Effector memory CD4-positive, alpha-beta T cell (primary cell): ENCODE data around the gene CPNE6.

Source experiments
- DNase-seq, 3 donors: peaks; one replicate each; pipeline ENCODE4 v3.0.0-alpha.2; 2020
- H3K27ac ChIP-seq: 2 replicates; pipeline ENCODE4 v1.7.0; 2013; ENCODE audit warnings: mild to moderate bottlenecking, low read length, moderate library complexity; ENCODE audit not compliant: insufficient read depth, poor library complexity, severe bottlenecking
- H3K27me3 ChIP-seq: replicated peaks from 2 replicates; pipeline ENCODE4 v1.7.0; 2013; ENCODE audit warnings: mild to moderate bottlenecking, low read length; ENCODE audit not compliant: insufficient read depth, control insufficient read depth, poor library complexity, severe bottlenecking
- H3K36me3 ChIP-seq: 2 replicates; pipeline ENCODE4 v1.7.0; 2013; ENCODE audit warnings: mild to moderate bottlenecking, low read length, moderate library complexity; ENCODE audit not compliant: control insufficient read depth, insufficient read depth
- H3K4me1 ChIP-seq: 2 replicates; pipeline ENCODE4 v1.7.0; 2013; ENCODE audit warnings: low read length, mild to moderate bottlenecking; ENCODE audit not compliant: control insufficient read depth, insufficient read depth, poor library complexity, severe bottlenecking
- H3K4me3 ChIP-seq: 2 replicates; pipeline ENCODE4 v1.7.0; 2013; ENCODE audit warnings: low read length, low read depth, mild to moderate bottlenecking; ENCODE audit not compliant: insufficient read depth, poor library complexity, severe bottlenecking
- H3K9me3 ChIP-seq: 2 replicates; pipeline ENCODE4 v1.7.0; 2013; ENCODE audit warnings: mild to moderate bottlenecking, low read length, moderate library complexity; ENCODE audit not compliant: control insufficient read depth

CPNE6 gene

DNA sequence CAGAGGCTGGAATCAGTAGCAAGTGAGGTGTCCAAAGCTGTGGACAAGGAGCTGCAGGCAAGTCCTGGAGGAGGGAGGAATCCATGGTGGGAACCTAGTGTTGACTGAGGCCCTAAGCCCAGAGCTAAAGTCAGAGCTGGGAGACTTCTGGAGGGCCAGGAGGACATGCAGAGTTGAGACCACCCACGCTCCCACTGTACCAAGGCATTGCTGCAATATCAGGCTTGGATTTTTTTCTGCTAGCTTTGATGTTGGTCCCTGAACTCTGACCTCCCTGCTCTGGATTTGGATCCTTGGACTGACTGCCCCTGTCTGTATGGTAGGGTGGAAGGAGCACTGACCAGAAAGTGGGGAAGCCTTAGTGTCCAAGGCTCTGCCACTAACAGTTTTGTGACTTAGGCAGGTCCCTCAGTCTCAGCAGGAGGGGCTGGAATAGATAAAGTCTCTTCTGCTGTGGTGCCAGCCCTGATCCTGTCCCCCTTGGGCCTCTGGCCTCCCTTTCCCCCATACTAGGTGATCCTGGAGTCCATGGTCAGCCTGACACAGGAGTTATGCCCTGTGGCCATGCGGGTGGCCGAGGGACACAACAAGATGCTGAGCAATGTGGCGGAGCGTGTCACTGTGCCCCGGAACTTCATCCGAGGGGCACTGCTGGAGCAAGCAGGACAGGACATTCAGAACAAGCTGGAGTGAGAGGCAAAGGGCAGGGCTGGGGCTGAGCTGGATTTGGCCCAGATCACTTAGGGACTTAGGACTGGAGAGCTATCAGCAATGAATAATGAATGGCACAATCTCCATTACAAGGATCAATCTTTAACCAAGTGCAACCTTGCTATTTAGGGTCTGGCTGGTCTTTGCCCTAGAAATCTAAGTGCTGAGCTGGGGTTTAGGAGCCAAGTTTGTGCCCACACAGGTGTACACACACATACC, 10.1 kb upstream of the CPNE6 start:
- Histone ChIP-seq H3K36me3 (no peaks in the 10 kb centered on the region), H3K4me3 (no peak overlapping the region), H3K4me1 (no peaks in the 10 kb centered on the region), H3K27me3 (no peaks in the 10 kb centered on the region), H3K27ac (no peak overlapping the region), H3K9me3 (no peaks in the 10 kb centered on the region)
- DNase-seq, result no peak

DNA sequence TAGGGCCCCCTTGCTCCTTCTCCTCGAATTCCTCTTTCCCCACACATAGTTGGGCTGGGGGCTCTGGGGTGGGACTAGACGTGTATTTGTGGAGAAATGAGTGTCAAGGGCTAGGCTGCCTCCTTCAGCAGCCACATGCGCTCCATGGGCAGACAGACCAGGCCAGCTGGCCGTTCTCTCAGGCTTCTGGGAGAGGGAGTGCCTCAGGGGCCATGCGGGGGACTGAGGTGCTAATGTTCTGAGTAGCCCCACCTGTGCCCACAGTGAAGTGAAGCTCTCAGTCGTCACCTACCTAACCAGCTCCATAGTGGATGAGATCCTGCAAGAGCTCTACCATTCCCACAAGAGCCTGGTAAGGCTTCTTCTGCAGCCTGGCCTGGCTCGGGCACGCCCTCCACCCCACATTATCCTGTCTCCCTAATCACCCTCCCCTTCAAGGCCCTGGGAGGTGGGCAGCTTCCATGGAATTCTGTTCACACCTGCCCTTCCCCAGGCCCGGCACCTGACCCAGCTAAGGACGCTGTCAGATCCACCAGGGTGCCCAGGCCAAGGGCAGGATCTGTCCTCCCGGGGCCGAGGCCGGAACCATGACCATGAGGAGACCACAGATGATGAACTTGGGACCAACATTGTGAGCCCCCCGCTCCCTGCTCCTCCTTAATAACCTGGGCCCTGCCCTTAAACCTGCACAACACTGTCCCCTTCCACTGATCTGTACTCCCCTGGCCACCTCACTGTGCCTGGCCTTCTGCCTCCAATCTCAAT, 9.0 kb upstream of the CPNE6 start:
- Histone ChIP-seq H3K4me3 (no peak overlapping the region), H3K27me3 (no peaks in the 10 kb centered on the region), H3K27ac (no peak overlapping the region), H3K4me1 (no peaks in the 10 kb centered on the region), H3K36me3 (no peaks in the 10 kb centered on the region), H3K9me3 (no peaks in the 10 kb centered on the region)
- DNase-seq, result no peak

DNA sequence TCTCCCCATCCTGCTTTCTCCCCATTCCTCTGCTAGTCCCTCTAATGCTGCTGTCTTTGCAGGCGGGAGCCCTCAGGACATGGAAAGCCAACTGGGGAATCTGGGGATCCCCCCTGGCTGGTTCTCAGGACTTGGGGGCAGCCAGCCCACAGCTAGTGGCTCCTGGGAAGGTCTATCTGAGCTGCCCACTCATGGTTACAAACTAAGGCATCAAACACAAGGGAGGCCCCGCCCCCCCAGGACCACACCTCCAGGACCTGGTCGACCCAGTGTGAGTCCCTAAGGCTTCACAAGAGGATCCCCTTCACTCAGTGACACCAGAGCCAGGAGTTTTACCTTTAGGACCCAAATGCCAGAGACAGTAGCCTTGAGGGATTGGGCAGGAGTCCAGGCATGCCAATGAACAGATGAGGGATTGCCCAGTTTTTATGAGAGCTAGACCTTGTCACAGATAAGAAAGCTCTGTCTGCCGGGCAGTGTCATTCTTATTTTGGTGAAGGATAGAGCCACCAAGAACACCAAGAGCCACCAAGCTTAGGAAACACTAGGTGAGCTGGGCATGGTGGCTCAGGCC, 8.0 kb upstream of the CPNE6 start:
- Histone ChIP-seq H3K4me3 (no peak overlapping the region), H3K9me3 (no peaks in the 10 kb centered on the region), H3K4me1 (no peaks in the 10 kb centered on the region), H3K27me3 (no peaks in the 10 kb centered on the region), H3K27ac (no peak overlapping the region), H3K36me3 (no peaks in the 10 kb centered on the region)
- DNase-seq, result no peak

DNA sequence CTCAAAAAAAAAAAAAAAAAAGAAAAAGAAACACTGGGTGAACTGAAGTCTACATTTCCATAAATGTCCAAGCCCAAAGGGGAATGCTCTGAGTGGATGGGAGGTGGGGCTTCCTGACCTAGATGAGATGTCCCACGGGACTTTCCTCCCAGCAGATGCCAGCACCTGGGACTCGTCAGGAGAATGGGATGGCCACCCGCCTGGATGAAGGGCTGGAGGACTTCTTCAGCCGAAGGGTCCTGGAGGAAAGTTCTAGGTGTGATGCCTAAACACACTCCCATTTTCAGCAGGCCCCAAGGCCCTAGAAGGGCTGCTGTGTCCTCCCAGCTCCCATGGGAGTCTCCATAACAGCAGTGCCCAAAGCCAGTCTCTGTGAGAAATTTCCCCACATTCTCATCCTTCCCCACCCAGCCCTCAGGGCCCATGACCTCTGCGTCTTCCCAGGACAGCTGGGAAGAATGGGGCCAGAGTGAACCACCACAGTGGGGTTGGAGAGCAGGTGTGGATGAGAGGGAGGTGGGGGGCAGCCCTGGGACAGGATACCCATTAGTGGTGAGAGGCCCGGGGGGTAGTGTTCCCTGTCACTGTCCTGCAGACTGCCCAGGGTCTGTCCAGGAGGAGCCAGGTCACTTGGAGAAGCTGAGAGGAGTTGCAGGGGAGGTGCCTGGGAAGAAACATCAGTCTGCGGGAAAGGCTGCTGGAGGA, 7.1 kb upstream of the CPNE6 start:
- Histone ChIP-seq H3K27ac (no peak overlapping the region), H3K4me3 (no peak overlapping the region), H3K36me3 (no peaks in the 10 kb centered on the region), H3K4me1 (no peaks in the 10 kb centered on the region), H3K9me3 (no peaks in the 10 kb centered on the region), H3K27me3 (no peaks in the 10 kb centered on the region)
- no peak for DNase-seq

DNA sequence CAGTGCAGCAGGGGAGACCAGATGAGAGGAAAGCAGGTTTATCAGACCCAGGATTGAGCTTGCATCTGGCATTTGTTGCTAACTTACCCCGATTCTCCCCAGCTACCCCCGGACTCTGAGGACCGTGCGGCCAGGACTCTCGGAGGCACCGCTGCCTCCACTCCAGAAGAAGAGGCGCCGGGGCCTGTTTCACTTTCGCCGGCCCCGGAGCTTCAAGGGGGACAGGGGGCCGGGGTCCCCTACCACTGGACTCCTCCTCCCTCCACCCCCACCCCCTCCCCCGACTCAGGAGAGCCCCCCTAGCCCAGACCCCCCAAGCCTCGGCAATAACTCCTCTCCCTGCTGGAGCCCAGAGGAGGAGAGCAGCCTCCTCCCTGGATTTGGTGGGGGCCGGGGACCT, 6.5 kb upstream of the CPNE6 start:
- H3K27ac ChIP-seq, result no peak overlapping the region
- no peak for DNase-seq
- H3K4me3 ChIP-seq, result no peak overlapping the region
- no peaks in the 10 kb centered on the region for H3K9me3 ChIP-seq
- H3K4me1 ChIP-seq, result no peaks in the 10 kb centered on the region
- H3K36me3 ChIP-seq, result no peaks in the 10 kb centered on the region
- H3K27me3 ChIP-seq, result no peaks in the 10 kb centered on the region

GRCh38 chr14:24065408-24065807, 6.0 kb upstream of the CPNE6 start:
- Histone ChIP-seq H3K4me1 (no peaks in the 10 kb centered on the region), H3K4me3 (no peak overlapping the region), H3K27me3 (no peaks in the 10 kb centered on the region), H3K27ac (no peak overlapping the region), H3K9me3 (no peaks in the 10 kb centered on the region), H3K36me3 (no peaks in the 10 kb centered on the region)
- no peak for DNase-seq

GRCh38 chr14:24066496-24067132, 4.7 kb upstream of the CPNE6 start:
- H3K4me3 ChIP-seq, result no peak overlapping the region
- no peak for DNase-seq
- no peaks in the 10 kb centered on the region for H3K27me3 ChIP-seq
- no peaks in the 10 kb centered on the region for H3K4me1 ChIP-seq
- no peak overlapping the region for H3K27ac ChIP-seq
- H3K36me3 ChIP-seq, result no peaks in the 10 kb centered on the region
- H3K9me3 ChIP-seq, result no peaks in the 10 kb centered on the region

DNA sequence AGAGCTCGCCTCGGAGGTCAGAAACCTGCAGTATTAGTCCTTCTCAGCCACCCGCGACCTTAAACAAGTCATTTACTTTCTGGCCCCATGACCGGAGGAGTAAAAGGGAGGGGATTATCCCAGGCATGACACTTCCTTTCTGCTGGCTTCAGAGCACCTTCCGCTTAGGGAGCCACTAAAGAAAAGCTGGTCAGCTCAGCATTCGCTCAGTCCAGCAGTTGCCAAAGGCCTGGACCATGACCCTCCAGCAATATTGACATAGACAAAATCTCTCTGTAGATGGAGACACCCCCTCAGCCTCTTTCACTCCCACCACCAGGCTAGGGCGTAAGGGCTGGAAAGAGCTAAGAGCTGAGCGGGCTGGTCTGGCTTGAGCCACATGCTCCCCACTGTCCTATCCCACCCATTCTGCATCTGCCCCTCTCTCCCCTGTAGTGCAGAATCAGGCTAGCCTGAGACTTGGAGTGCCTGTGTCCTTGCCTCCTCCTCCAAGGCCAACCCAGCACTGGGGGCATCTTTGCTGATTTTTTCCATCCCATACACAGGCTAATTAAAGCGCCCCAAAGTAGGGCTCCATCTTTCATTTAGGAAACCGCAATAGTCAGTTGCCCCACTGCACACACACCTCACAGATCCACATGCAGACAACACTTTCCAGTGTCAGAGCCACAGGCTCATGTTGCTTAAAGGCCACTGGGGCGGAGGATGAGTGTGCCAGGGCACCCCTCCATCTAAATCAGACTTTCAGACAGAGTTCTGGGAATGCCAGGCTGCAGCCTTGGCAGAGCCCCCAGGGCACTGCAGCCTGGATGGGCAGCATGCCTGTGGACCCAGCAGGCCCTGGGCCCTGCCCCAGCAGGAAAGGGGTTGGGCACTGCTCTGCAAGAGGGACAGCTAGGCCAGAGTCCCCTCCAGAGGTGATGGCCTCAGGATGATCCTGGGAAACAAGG, 4.0 kb upstream of the CPNE6 start:
- Histone ChIP-seq H3K36me3 (no peaks in the 10 kb centered on the region), H3K27me3 (no peaks in the 10 kb centered on the region), H3K4me3 (no peak overlapping the region), H3K9me3 (no peaks in the 10 kb centered on the region), H3K4me1 (no peaks in the 10 kb centered on the region), H3K27ac (no peak overlapping the region)
- DNase-seq, result no peak
